ENCODE measurements around the gene COL23A1. TPM values are rescaled to one million over a fixed set of nuclear protein-coding genes. Genes with fewer than 3 reads are reported as not detected.

Gene COL23A1
- polyA plus RNA-seq, 3 donors = 0.11 to 0.21 TPM; not detected in 1

GRCh38 chr5:178380086-178380485 is 210.1 kb downstream of the COL23A1 start:
- H3K4me3 ChIP-seq (replicated peaks in 1 of 3; ENCODE audit: low read depth in 2 of 3, low read length in 3 of 3) = no peak overlapping the region
- Mint-ChIP-seq H3K27ac (peak overlapping the region in 1 of 7 donors; percentile 33), H3K9me3 (no peaks in the 10 kb centered on the region), H3K4me3 (no peak overlapping the region), H3K4me1 (peaks cover 9% of the 10 kb centered on the region), H3K36me3 (no peaks in the 10 kb centered on the region), H3K27me3 (ENCODE audit: low read depth in 3 of 3) (peaks cover 0 to 2% (median 1%) of the 10 kb centered on the region in 3 donors)
- WGBS (ENCODE audit: insufficient coverage) = no CpG with 5 or more reads among the region's 2 CpGs
- no peaks in the 10 kb centered on the region for H4K20me1 ChIP-seq (ENCODE audit: insufficient read depth, low read length)
- no peak overlapping the region for H3K27ac ChIP-seq (ENCODE audit: low read depth in 1 of 2, low read length in 2 of 2)
- no peak overlapping the region for H3K4me2 ChIP-seq (replicated peaks; ENCODE audit: extremely low read depth, low read length, poor library complexity, severe bottlenecking)
- no peaks in the 10 kb centered on the region for H3K27me3 ChIP-seq (ENCODE audit: control insufficient read depth in 2 of 2, insufficient read depth in 2 of 2, low read length in 2 of 2)
- no peaks in the 10 kb centered on the region for H3K9me3 ChIP-seq (replicated peaks in 1 of 2; ENCODE audit: control insufficient read depth in 1 of 2, insufficient read depth in 1 of 2, low read length in 2 of 2)
- H3K4me1 ChIP-seq (ENCODE audit: control insufficient read depth in 1 of 2, insufficient read depth in 2 of 2, low read length in 2 of 2) = peaks cover 5 to 6% of the 10 kb centered on the region in 2 donors
- H3K36me3 ChIP-seq (replicated peaks in 1 of 2; ENCODE audit: control insufficient read depth in 1 of 2, insufficient read depth in 2 of 2, low read length in 2 of 2) = no peaks in the 10 kb centered on the region
- H3K79me2 ChIP-seq (ENCODE audit: insufficient read depth, low read length) = no peaks in the 10 kb centered on the region
- no peak for DNase-seq
- no peak for TF ChIP-seq CTCF (IDR thresholded peaks at IDR 0.05)
- H3K9ac ChIP-seq (ENCODE audit: insufficient read depth, low read length, poor library complexity, severe bottlenecking) = no peak overlapping the region
- intact Hi-C loops (cut with micrococcal nuclease) = no loop called here
- no peak overlapping the region for H2AFZ ChIP-seq (ENCODE audit: insufficient read depth, low read depth, low read length, poor library complexity, severe bottlenecking)

- H3K4me1 ChIP-seq (ENCODE audit: control insufficient read depth in 1 of 2, insufficient read depth in 2 of 2, low read length in 2 of 2) = peaks cover 6% of the 10 kb centered on the region in 2 donors
- no peak overlapping the region for H3K4me3 ChIP-seq (replicated peaks in 1 of 3; ENCODE audit: low read depth in 2 of 3, low read length in 3 of 3)
- H3K9me3 Mint-ChIP-seq = peaks cover 0 to 5% (median 0%) of the 10 kb centered on the region in 7 donors
- no peak overlapping the region for H3K9ac ChIP-seq (ENCODE audit: insufficient read depth, low read length, poor library complexity, severe bottlenecking)
- H3K27ac Mint-ChIP-seq = no peak overlapping the region
- no peaks in the 10 kb centered on the region for H4K20me1 ChIP-seq (ENCODE audit: insufficient read depth, low read length)
- no peak overlapping the region for H3K27ac ChIP-seq (ENCODE audit: low read depth in 1 of 2, low read length in 2 of 2)
- H2AFZ ChIP-seq (ENCODE audit: insufficient read depth, low read depth, low read length, poor library complexity, severe bottlenecking) = no peak overlapping the region
- 100% methylated on average over 3 of the region's 14 CpGs for WGBS (ENCODE audit: insufficient coverage)
- H3K27me3 Mint-ChIP-seq (ENCODE audit: low read depth in 3 of 3) = peaks cover 0 to 4% (median 1%) of the 10 kb centered on the region in 3 donors
- no peak for DNase-seq
- intact Hi-C loops (cut with micrococcal nuclease) = no loop called here
- no peaks in the 10 kb centered on the region for H3K27me3 ChIP-seq (ENCODE audit: control insufficient read depth in 2 of 2, insufficient read depth in 2 of 2, low read length in 2 of 2)
- no peaks in the 10 kb centered on the region for H3K79me2 ChIP-seq (ENCODE audit: insufficient read depth, low read length)
- H3K9me3 ChIP-seq (replicated peaks in 1 of 2; ENCODE audit: control insufficient read depth in 1 of 2, insufficient read depth in 1 of 2, low read length in 2 of 2) = no peaks in the 10 kb centered on the region
- H3K4me1 Mint-ChIP-seq = peaks cover 9% of the 10 kb centered on the region
- no peaks in the 10 kb centered on the region for H3K36me3 ChIP-seq (replicated peaks in 1 of 2; ENCODE audit: control insufficient read depth in 1 of 2, insufficient read depth in 2 of 2, low read length in 2 of 2)
- TF ChIP-seq CTCF (IDR thresholded peaks at IDR 0.05) = no peak
- H3K36me3 Mint-ChIP-seq = no peaks in the 10 kb centered on the region
- no peak overlapping the region for H3K4me3 Mint-ChIP-seq
- no peak overlapping the region for H3K4me2 ChIP-seq (replicated peaks; ENCODE audit: extremely low read depth, low read length, poor library complexity, severe bottlenecking)
Observed at GRCh38 chr5:178378527-178379484, 211.4 kb downstream of the COL23A1 start.
